ENCODE results near the gene KIAA1755.

DNA sequence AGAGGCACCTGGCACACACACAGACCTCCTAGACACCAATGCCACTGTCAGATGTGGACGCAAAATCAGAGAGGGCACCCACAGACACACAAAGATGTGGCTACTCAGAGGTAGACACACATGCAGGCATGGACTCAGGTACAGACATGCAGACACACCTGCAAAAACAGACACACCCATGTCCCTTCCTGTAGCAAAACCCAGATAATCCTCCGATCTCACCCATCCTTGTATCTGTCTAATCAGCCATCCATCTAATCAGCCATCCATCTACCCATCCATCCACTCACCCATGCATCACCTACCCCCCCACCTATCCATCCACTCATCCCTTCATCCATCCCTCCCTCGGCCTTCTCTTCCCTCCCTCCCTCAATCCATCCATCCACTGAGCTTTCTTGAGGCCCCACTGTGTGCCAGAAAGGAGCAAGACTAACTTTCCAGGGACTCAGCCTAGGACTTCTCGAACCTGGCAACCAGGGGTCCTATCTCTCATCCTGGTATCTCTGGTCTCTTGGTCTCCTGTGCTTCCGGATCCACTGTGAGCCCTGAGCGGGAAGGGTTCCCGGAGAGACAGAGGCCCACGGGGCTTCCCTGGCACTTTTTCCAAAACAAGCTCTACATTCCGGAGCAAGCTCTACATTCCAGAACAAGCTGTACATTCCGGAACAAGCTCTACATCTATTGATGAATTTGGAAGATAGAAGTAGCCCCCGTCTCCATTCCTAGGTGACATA is 94.4 kb downstream of the KIAA1755 start:
- TF ChIP-seq CTCF (IDR thresholded peaks at IDR 0.05) (no peak), POLR2A (IDR thresholded peaks at IDR 0.05) (no peak), POLR2AphosphoS5 (IDR thresholded peaks at IDR 0.05) (no peak), EP300 (IDR thresholded peaks at IDR 0.05) (no peak)
